GM10248 (cell line): ENCODE results near the gene HLA-DOA.

Experiments used
- CTCF ChIA-PET: fragments of 300-600 bp; sonication (Branson Sonifier 250); formaldehyde crosslinking; extraction: SDS; loops from one replicate; lab custom pipeline; 2021; ENCODE audit warnings: antibody characterized with exemption; lab: Yijun Ruan, JAX
- POLR2A ChIA-PET: fragments of 350-650 bp; sonication (Branson Sonifier 250); formaldehyde crosslinking; extraction: SDS; loops from one replicate; lab custom pipeline; 2020; ENCODE audit warnings: antibody characterized with exemption; lab: Yijun Ruan, JAX
- DNase-seq: peaks from one replicate; pipeline ENCODE4 v3.0.0; 2012; ENCODE audit errors: extremely low spot score
- TF ChIP-seq, protein P1 (sequence below): IDR thresholded peaks from 2 replicates; pipeline ENCODE4 v1.5.1; 2012; ENCODE audit warnings: mild to moderate bottlenecking, low read depth; ENCODE audit errors: extremely low read depth, missing control alignments, control extremely low read depth

The HLA-DOA gene

DNA sequence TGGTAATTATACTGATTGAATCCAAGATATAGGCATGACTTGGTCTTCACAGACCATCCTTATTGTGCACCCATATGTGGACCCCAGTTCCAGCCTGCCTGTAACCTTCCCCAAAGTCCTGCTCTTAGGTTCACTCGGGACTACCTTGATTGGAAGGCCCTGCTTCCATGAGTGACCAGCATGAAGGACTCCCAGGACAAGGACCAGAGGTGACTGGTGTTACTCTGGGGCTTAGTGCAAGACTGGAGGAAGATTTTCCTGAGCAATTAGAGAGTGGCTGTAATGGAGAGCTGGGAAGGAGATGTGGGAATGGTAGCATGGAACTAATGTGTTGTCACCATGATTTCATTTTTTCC is 25.9 kb downstream of the HLA-DOA start:
- CTCF ChIA-PET = interaction anchor here (1.1 to 10.5 kb wide), 26 partner anchors 10 to 265 kb away, joined by 3 to 167 read pairs (median 15); partner anchors contain the start of genes HLA-DMA, HLA-DMB and TAP2

DNA sequence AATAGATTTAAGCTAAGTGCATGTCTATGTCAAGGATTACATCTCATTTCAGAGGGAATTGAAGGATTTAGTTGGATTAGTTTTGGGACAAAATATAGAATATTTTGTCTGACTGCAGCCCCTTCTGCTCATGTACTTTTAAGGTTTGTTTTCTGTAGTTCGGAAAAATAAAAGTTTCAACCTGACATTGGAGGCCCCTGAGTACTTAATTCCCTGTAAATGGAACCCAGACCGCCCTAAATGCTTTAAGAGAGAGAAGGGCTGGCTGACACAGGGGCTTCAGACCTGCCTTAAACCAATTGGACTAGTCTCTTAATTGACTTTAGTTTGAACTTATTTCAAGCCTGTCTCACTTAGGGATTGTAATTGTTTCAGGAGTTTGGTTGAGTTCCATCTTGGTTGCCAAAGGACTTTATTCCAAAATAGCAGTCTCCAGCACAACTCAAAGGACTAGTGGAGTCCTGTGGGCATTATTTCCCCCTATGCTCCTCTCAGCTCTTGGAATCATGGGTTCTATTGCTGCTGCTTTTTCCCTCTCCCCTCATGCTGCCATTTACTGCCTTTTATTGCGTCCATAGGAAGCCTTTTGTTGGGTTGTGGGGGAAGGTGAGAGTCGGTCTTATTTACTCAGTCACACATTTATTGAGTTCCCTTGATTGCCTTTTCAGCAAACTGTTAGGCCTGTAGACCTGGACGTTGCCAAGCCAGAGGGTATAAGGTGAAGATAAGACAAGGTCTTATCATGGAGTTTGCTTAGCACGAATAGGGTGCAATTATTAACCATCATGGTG is 26.5 kb downstream of the HLA-DOA start:
- CTCF ChIA-PET = interaction anchor here (0.7 to 10.5 kb wide), 16 partner anchors 9 to 266 kb away, joined by 3 to 167 read pairs (median 15); partner anchors contain the start of genes HLA-DMB and TAP2
- DNase-seq = no peak
- TF ChIP-seq, protein P1, sequence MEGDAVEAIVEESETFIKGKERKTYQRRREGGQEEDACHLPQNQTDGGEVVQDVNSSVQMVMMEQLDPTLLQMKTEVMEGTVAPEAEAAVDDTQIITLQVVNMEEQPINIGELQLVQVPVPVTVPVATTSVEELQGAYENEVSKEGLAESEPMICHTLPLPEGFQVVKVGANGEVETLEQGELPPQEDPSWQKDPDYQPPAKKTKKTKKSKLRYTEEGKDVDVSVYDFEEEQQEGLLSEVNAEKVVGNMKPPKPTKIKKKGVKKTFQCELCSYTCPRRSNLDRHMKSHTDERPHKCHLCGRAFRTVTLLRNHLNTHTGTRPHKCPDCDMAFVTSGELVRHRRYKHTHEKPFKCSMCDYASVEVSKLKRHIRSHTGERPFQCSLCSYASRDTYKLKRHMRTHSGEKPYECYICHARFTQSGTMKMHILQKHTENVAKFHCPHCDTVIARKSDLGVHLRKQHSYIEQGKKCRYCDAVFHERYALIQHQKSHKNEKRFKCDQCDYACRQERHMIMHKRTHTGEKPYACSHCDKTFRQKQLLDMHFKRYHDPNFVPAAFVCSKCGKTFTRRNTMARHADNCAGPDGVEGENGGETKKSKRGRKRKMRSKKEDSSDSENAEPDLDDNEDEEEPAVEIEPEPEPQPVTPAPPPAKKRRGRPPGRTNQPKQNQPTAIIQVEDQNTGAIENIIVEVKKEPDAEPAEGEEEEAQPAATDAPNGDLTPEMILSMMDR = no peak

More for the DNA sequence above, 25.9 kb downstream of the HLA-DOA start:
- TF ChIP-seq, protein P1 = no peak
- POLR2A ChIA-PET = interaction anchor here (1.0 to 12.5 kb wide), 6 partner anchors 12 to 88 kb away, joined by 5 to 271 read pairs (median 16); partner anchors contain the start of genes BRD2, HLA-DMA and HLA-DMB
- no peak for DNase-seq

DNA sequence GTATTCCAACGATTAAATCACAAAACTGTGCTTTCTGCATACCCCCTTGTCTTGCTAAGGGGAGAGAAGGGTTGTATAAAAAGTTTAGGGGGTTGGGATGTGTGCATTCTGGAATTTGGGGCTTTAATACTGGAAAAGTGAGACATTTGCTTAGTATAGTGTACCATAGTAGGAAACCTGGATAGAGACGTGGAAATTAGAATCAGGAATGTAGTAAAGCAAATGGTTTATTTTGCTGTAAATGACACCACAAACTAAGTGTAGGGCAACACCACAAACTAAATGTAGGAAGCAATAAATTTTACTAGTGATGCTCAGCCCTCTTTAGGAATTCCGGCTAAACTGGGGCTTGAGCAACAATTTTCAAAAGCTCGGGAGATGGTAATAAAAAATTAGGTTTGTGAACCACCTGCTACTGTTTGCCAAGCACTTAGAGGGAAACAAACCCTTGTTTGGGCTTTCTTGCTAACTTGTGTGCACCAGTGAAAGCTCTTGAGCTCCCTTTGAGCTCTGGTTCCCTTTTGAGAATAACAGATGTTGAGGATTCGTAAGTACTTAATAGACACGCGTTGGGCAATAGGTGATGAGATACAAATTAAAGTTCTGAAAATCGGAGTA is 27.2 kb downstream of the HLA-DOA start:
- TF ChIP-seq, protein P1 = no peak
- POLR2A ChIA-PET = interaction anchor here (0.7 to 12.5 kb wide), 4 partner anchors 10 to 88 kb away, joined by 3 to 271 read pairs (median 27); partner anchors contain the start of genes BRD2 and HLA-DMB
- CTCF ChIA-PET = interaction anchor here (0.7 to 10.5 kb wide), 6 partner anchors 10 to 144 kb away, joined by 3 to 167 read pairs (median 6); partner anchors contain the start of gene TAP2
- DNase-seq = no peak

More for the DNA sequence above, 26.5 kb downstream of the HLA-DOA start:
- POLR2A ChIA-PET = interaction anchor here (0.7 to 12.5 kb wide), 6 partner anchors 11 to 89 kb away, joined by 3 to 271 read pairs (median 18); partner anchors contain the start of genes BRD2 and HLA-DMB

DNA sequence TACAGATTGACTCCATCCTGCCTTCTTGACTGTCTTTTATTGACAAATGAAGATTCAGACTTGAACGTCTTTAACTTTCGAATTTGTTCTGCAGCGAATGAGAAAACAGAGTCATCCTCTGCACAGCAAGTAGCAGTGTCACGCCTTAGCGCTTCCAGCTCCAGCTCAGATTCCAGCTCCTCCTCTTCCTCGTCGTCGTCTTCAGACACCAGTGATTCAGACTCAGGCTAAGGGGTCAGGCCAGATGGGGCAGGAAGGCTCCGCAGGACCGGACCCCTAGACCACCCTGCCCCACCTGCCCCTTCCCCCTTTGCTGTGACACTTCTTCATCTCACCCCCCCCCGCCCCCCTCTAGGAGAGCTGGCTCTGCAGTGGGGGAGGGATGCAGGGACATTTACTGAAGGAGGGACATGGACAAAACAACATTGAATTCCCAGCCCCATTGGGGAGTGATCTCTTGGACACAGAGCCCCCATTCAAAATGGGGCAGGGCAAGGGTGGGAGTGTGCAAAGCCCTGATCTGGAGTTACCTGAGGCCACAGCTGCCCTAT is 28.8 kb downstream of the HLA-DOA start:
- TF ChIP-seq, protein P1 = no peak
- ChIA-PET POLR2A (interaction anchor here (1.1 to 12.5 kb wide), 6 partner anchors 9 to 268 kb away, joined by 3 to 271 read pairs (median 10); partner anchors contain the start of genes BRD2 and HLA-DMB), CTCF (interaction anchor here (1.0 to 10.5 kb wide), 11 partner anchors 8 to 142 kb away, joined by 3 to 167 read pairs (median 6); partner anchors contain the start of genes HLA-DMB and TAP2)
- DNase-seq = no peak

DNA sequence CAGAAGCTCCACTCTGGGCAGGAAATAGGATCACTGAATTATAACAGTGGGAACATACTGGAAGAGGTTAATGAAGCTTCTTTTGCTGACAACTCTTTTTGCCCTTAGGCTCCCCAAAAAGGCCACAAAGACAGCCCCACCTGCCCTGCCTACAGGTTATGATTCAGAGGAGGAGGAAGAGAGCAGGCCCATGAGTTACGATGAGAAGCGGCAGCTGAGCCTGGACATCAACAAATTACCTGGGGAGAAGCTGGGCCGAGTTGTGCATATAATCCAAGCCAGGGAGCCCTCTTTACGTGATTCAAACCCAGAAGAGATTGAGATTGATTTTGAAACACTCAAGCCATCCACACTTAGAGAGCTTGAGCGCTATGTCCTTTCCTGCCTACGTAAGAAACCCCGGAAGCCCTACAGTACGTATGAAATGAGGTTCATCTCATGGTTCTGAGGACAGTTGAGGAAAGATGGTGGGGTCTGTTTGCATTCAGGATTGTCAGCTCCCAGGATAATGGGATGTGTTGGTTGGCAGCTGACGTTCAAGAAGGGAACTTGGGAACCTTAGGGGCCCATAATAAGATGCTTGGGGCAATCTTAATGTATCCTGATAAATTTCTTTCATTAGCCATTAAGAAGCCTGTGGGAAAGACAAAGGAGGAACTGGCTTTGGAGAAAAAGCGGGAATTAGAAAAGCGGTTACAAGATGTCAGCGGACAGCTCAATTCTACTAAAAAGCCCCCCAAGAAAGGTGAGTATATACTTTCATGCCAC is 29.5 kb downstream of the HLA-DOA start:
- TF ChIP-seq, protein P1 = no peak
- no peak for DNase-seq
- CTCF ChIA-PET = interaction anchor here (1.0 to 10.5 kb wide), 11 partner anchors 8 to 142 kb away, joined by 3 to 167 read pairs (median 6); partner anchors contain the start of genes HLA-DMB and TAP2
- POLR2A ChIA-PET = interaction anchor here (0.7 to 12.5 kb wide), 9 partner anchors 8 to 269 kb away, joined by 3 to 271 read pairs (median 4); partner anchors contain the start of genes BRD2, HLA-DMB, PSMB9 and TAP1
